Measurements from ENCODE around the gene GALNT1. TPM values are rescaled to one million over a fixed set of nuclear protein-coding genes. Genes with fewer than 3 reads are reported as not detected.

GALNT1 gene
- total RNA-seq, 1 experiment from 2014 or later = 77.9 TPM

DNA sequence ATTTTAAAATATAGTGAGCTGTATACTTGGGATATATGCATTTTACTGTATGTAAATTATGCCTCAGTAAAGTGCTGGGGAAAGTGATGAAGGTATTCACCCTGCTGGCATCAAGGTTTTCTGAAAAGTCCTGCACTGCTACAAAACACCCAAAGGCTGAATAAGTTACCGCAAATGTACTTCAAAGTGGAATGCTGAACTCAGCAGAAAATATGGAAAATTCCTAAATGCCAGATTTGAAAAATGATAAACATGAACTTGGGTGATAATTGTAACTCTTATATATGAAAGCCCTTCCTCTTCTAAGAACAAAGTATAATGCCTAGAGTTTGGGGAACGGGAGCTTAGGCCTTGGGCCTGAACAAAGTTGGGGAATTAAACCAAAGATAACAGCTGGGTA, 133.0 kb downstream of the GALNT1 start:
- Mint-ChIP-seq H3K4me3 (no peak overlapping the region), H3K27me3 (ENCODE audit: low read depth) (no peaks in the 10 kb centered on the region; the same call in 1 of the 2 replicates), H3K9me3 (peaks cover 15 to 20% of the 10 kb centered on the region in 2 experiments; a peak in 4 of 5 replicates), H3K4me1 (no peaks in the 10 kb centered on the region), H3K27ac (no peak overlapping the region), H3K36me3 (ENCODE audit: insufficient read depth in 1 of 3, low read depth in 3 of 3) (peaks cover 6 to 34% (median 10%) of the 10 kb centered on the region in 3 experiments; a peak in 6 of 7 replicates)
- Histone ChIP-seq H3K79me2 (ENCODE audit: insufficient read depth, low read length) (no peaks in the 10 kb centered on the region), H3K4ac (ENCODE audit: low read depth, low read length) (no peak overlapping the region), H2BK12ac (ENCODE audit: insufficient read length, low read depth, low read length) (no peak overlapping the region), H4K20me1 (ENCODE audit: control insufficient read depth, insufficient read depth, insufficient read length) (no peaks in the 10 kb centered on the region), H2BK20ac (ENCODE audit: low read depth, low read length, poor library complexity, severe bottlenecking) (no peak overlapping the region), H4K91ac (ENCODE audit: insufficient read length, low read depth, low read length) (no peak overlapping the region), H3K27ac (ENCODE audit: insufficient read length, low read depth, low read length) (no peak overlapping the region), H3K4me1 (ENCODE audit: insufficient read depth, low read length) (no peaks in the 10 kb centered on the region), H3K18ac (ENCODE audit: insufficient read length, low read depth, low read length) (no peak overlapping the region), H3K9me3 (ENCODE audit: control insufficient read depth, low read depth, low read length) (no peaks in the 10 kb centered on the region), H3K14ac (ENCODE audit: insufficient read depth, low read length) (no peak overlapping the region), H3K9ac (ENCODE audit: extremely low read depth, insufficient read length, low read length) (no peak overlapping the region), H2AFZ (ENCODE audit: low read length) (no peak overlapping the region), H3K4me2 (ENCODE audit: insufficient read depth, insufficient read length, low read length) (no peak overlapping the region), H4K8ac (replicated peaks; ENCODE audit: insufficient read length, low read depth, low read length) (no peak overlapping the region), H2BK5ac (ENCODE audit: insufficient read length, low read length) (no peak overlapping the region), H2AK5ac (ENCODE audit: insufficient read length, low read length) (no peak overlapping the region), H4K5ac (ENCODE audit: insufficient read length, low read depth, low read length) (no peak overlapping the region), H2BK120ac (ENCODE audit: low read depth, low read length, poor library complexity, severe bottlenecking) (no peak overlapping the region), H3K56ac (ENCODE audit: insufficient read length, low read depth, low read length) (no peak overlapping the region), H3K79me1 (ENCODE audit: insufficient read depth, low read depth, low read length, poor library complexity, severe bottlenecking) (no peaks in the 10 kb centered on the region), H3K27me3 (ENCODE audit: insufficient read depth, low read length) (no peaks in the 10 kb centered on the region), H2BK15ac (ENCODE audit: low read depth, low read length) (no peak overlapping the region), H3T11ph (ENCODE audit: low read length) (no peak overlapping the region), H3K23ac (ENCODE audit: insufficient read length, low read depth, low read length) (no peak overlapping the region), H3K23me2 (ENCODE audit: insufficient read length, low read depth, low read length, poor library complexity, severe bottlenecking) (no peaks in the 10 kb centered on the region)
- no peak for TF ChIP-seq CTCF (conservative IDR thresholded peaks at IDR 0.05)
- DNase-seq = no peak
- WGBS (ENCODE audit: extremely low coverage, insufficient read length, low lambda C conversion rate) = no CpG with 5 or more reads among the region's 2 CpGs
